GM12892 (cell line): Measurements from ENCODE around the gene PRKAR1B.

ENCODE experiments used
- POLR2A ChIP-seq: IDR thresholded peaks from 2 replicates; pipeline ENCODE4 v1.6.1; 2011; ENCODE audit warnings: low read depth, low read length, control low read depth
- POLR2AphosphoS5 ChIP-seq: IDR thresholded peaks from 2 replicates; pipeline ENCODE4 v1.6.1; 2011; ENCODE audit warnings: low read depth, low read length, control low read depth
- TAF1 ChIP-seq: IDR thresholded peaks from 2 replicates; pipeline ENCODE4 v1.6.1; 2011; ENCODE audit warnings: low read depth, mild to moderate bottlenecking, control low read depth, low read length, borderline replicate concordance

GRCh38 chr7:759569-759968, 32.5 kb upstream of the PRKAR1B start:
- TF ChIP-seq POLR2A (no peak), POLR2AphosphoS5 (no peak), TAF1 (no peak)
